ENCODE measurements around the gene SLC31A1.

Gene SLC31A1

GRCh38 chr9:113255438-113255837 is 34.1 kb downstream of the SLC31A1 start:
- no peak for TF ChIP-seq CTCF (conservative IDR thresholded peaks at IDR 0.05; ENCODE audit: low read depth, low read length)
- H3K4me3 ChIP-seq (ENCODE audit: low read depth, low read length): no peak overlapping the region
- no peak for DNase-seq (ENCODE audit: low read depth)

- DNase-seq (ENCODE audit: low read depth): no peak
- H3K4me3 ChIP-seq (ENCODE audit: low read depth, low read length): no peak overlapping the region
- TF ChIP-seq CTCF (conservative IDR thresholded peaks at IDR 0.05; ENCODE audit: low read depth, low read length): no peak
Observed at GRCh38 chr9:113257863-113258262, 36.5 kb downstream of the SLC31A1 start.

DNA sequence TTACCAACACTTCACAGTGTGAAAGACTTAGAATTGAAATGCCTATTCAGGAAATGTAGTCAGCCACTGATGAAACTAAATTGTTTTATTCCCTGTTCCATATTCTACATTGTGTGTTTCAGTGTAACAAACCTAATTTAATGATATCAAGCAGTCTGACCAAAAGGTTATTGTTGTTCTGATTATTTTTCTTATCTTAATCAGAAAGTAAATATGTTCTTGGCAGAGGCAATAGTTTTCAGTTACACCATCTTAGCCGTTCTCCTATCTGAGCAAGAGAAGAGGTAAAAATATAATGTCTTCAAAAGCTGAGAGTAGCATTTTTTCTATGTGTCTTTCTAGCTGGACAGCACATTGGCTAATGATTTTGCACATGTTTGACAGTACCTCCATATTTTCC is 36.9 kb downstream of the SLC31A1 start:
- no peak for DNase-seq (ENCODE audit: low read depth)
- H3K4me3 ChIP-seq (ENCODE audit: low read depth, low read length): no peak overlapping the region
- no peak for TF ChIP-seq CTCF (conservative IDR thresholded peaks at IDR 0.05; ENCODE audit: low read depth, low read length)

DNA sequence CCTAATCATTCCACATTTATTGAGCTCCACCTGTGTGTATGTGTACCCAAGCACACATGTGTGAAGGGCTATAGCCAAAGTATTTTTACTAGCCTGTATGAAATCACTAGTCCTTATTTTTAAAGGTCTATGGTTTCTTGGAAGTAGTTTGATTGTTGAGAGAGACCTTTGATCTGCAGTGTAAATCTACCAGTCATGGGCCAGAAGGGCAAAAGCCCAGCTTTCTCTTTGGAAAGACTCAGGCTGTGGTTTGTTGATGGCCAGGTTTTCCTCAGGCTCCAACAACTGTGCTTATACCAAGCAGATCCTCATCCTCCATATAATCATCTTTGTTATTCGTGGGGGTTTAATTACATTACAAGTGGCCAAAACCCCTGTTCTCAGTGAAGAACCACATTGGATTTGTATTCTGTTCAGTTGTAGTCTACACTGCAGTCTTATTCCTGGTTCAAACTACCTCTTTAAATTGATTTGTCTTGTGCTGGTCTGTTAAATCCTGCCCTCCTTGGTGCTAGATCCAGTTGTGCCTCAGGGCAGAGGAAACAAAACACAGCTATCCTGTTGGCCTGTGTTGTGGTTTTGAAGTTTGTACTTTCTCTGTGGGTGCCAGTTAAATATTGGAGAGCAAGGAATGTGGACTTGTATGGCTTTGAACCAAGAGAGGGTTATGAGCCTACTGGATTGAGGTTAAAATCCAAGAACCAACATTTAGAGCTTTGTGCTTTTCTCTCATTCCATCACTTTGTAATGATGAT is 40.8 kb downstream of the SLC31A1 start:
- no peak for DNase-seq (ENCODE audit: low read depth)
- H3K4me3 ChIP-seq (ENCODE audit: low read depth, low read length): no peak overlapping the region
- no peak for TF ChIP-seq CTCF (conservative IDR thresholded peaks at IDR 0.05; ENCODE audit: low read depth, low read length)

GRCh38 chr9:113266174-113266573 is 44.8 kb downstream of the SLC31A1 start:
- no peak for DNase-seq (ENCODE audit: low read depth)
- TF ChIP-seq CTCF (conservative IDR thresholded peaks at IDR 0.05; ENCODE audit: low read depth, low read length): no peak
- no peak overlapping the region for H3K4me3 ChIP-seq (ENCODE audit: low read depth, low read length)

- no peak for DNase-seq (ENCODE audit: low read depth)
- no peak for TF ChIP-seq CTCF (conservative IDR thresholded peaks at IDR 0.05; ENCODE audit: low read depth, low read length)
- no peak overlapping the region for H3K4me3 ChIP-seq (ENCODE audit: low read depth, low read length)
Observed at GRCh38 chr9:113267911-113268566, 46.7 kb downstream of the SLC31A1 start.

- no peak for TF ChIP-seq CTCF (conservative IDR thresholded peaks at IDR 0.05; ENCODE audit: low read depth, low read length)
- H3K4me3 ChIP-seq (ENCODE audit: low read depth, low read length): no peak overlapping the region
- no peak for DNase-seq (ENCODE audit: low read depth)
Observed at GRCh38 chr9:113269355-113269754, 48.0 kb downstream of the SLC31A1 start.
